Stimulated activated CD4-positive, alpha-beta T cell treated with anti-CD3 and anti-CD28 coated beads, Interleukin-1b, Interleukin-23, amount 100 ng/mL, for 1 hour (primary cell): ENCODE measurements around the gene CPNE5.

Experiments used
- DNase-seq, 2 donors: peaks; one replicate each; pipeline ENCODE4 v3.0.0-alpha.2; 2020; ENCODE audit warnings: low read depth in 2 of 2

CPNE5 gene

GRCh38 chr6:36745836-36746235 lies 93.4 kb downstream of the CPNE5 start:
- DNase-seq, result no peak

- no peak for DNase-seq
Observed at GRCh38 chr6:36745283-36745682, 94.0 kb downstream of the CPNE5 start.

DNA sequence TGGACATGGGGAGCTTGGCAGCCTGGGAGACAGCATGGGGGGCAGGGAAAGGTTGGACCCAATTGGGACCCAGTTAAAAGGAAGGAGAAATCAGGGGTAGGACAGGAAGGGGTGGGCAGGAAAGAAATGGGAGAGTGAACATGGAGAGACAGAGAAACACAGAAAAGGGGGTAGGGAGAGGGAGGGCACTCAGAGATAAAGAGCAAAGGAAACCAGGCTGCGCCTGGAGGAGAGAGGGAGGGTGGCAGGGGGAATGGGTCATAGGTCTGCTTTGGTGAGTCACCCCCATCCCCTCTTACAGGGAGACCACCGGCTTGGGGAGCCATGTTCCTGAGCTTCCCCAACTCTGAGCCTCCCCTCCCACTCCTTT lies 95.0 kb downstream of the CPNE5 start:
- no peak for DNase-seq

DNA sequence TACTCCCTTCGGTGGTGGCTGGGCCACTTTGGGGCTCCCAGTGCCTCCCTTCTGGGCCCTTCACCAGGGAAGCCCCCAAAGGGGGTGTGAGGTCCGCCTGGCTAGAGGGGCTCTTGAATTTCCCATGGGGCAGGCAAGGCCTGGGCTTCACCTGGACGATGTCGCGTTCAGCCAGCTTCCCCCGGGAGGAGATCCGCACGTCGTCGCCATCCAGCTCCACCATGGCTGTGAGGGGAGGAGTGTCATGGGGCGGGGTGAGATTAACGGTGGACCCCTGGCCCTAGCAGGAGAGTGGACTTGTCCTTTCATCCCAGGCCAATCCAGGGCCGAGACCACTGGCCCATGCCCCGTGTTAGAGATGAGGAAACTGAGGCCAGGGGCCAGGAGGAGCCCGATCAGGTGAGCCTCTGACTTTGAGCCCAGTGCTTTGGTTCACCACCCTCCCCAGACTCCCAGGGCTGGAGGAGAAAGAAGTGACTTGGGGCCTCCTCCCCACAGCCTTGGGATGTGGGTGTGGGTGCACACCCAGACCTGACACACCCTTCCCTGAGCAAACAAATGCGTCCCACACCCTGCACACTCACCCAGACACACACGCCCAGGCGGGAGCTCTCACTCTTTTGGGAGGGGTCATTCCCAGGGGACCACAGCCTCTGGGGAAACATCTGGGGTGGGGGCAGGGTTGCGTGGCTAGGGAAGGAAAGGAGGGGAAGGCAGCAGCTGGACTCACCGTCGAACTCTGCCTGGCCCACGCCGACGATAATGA lies 95.5 kb downstream of the CPNE5 start:
- no peak for DNase-seq

GRCh38 chr6:36743032-36743431 lies 96.2 kb downstream of the CPNE5 start:
- DNase-seq, result no peak

DNA sequence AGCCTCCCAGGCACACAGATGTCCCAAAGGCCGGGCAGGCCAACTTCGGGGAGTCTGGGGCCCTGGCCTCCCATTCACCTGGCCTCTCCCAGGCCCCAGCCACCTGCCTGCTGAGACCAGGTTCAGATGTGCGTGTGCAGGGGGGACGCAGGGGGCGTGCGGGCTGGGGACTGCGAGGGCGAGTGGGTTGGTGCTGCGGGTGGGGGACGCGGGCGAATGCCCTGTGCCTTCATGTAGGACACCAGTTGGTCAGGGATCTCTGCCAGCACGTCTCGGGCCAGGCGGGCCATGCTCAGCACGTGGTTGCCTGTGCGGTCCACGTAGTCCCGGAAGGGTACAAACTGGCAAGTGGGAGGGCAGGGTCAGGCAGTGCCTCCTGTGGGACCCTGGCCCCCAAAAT lies 97.1 kb downstream of the CPNE5 start:
- no peak for DNase-seq

DNA sequence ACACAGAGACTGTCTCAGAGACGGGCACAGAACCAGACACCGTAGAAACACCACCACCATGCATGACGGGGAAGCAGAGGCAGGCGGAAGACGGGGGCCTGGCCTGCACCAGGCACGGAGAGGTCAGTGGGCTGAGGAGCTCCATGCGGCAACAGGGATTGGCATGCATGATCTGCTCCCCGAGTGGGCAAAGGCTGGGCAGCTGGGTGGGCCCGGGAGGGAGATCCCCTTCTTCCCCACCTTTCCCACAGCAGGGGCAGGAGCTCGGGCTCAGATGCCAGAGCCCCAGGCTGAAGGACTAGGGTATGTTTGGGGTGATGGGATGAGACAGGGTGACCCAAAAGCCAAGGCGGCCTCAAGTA lies 98.4 kb downstream of the CPNE5 start:
- DNase-seq, result no peak

GRCh38 chr6:36739947-36740817 lies 99.1 kb downstream of the CPNE5 start:
- no peak for DNase-seq

- DNase-seq, result no peak
Observed at GRCh38 chr6:36738108-36738507, 101.1 kb downstream of the CPNE5 start.

DNA sequence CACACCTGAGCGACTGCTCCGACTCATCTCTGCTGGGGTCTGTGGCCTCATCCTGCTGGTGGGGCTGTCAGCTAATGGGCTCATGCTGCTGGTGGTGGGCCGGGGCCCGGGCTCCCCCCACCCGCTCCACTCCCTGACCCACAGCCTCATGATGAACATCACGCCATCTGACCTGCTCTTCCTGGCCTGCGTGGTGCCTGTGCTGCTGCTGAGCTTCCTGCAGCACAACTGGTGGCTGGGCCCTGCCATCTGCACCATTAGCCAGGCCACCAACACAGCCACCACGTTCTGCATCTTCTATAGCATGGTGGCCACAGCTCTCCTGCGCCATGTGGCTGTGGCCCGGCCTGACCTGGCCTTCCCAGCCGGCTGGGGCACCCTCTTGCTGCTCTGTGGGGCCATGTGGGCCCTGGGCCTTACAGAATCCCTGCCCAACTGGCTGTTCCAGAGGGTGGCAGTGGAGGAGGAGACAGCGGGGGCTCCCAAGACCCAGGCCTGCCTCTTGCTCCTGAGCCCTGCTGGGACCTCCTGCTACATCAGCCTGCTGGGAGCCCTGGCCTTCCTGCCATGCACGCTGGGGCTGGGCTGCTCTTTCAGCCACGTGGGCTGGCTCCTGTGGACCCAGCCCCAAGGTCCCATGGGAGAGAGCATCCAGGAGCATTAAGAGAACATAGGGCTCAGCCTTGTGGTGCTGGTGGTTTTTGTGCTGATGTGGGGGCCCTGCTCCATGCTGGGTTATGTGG lies 102.0 kb downstream of the CPNE5 start:
- DNase-seq, result no peak

DNA sequence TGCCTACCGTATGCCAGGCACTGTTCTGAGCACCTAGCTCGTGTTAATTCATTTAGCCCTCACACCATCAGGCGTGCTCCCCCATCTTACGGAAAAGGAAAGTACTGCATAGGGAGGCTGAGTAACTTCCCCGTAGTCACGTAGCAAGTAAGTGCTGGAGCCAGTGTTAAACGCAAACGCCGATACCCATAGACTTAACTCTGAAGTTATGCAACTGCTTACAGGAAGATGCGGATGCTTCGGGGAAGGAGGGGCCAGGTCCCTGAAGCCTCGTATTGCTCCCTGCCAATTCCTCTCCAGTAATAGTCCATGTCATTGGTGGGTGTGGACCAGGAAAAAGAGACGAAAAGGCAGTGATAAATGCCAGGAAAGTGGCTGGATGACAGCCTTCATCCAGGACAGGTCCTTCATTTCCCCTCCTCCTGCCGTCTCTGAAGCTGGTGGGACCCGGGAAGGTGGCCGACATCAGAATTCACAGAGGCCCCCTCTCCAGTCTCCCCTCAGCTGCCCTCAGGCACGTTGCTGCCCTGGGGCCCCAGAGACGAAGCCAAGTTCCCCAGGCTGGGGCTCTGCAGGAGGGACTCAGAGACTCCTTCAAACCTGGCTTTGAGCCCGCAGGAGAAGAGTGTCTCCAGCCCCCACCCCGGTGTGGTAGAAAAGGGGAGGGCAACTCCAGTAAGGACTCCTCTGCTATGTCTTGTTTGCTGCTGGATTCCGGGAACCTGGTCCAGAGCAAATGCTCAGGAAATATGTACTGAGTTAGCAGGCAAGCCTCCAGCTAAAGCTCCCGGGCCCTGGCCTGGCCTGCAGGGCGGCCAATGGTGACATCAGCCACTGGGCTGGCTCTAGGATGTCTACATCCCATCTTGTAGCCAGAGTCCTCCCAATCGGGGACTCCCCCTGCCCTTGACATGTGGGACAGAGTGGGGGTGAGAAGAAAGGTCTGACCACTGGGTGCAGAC lies 103.9 kb downstream of the CPNE5 start:
- no peak for DNase-seq

DNA sequence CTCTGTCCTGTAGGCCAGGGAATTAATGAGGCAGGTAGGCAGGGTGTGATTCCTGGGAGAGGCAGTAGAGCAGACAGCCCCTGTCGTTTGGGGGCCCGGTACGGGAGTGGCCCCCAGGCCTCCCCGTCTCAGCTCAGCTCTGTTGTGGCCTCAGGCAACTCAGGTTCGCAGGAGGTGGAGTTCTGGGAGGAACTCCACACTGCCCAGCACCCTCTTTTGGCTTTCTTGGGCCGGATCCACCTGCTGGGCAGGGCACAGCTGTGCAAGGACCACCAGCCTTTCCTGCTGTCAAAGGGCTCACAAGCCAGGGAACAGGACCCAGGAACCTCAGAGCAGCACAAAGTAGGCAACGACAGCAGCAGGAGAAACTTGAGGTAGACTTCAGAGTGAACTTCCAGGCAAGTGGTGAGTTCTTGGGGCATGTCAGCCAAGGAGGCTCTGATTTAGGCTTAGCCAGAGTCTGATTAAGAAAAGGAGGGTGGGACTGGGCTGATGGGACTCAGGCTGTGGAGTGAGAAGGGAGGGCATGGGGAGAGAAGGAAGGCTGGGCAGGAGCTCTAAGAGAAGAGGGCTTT lies 104.7 kb downstream of the CPNE5 start:
- DNase-seq, result no peak

DNA sequence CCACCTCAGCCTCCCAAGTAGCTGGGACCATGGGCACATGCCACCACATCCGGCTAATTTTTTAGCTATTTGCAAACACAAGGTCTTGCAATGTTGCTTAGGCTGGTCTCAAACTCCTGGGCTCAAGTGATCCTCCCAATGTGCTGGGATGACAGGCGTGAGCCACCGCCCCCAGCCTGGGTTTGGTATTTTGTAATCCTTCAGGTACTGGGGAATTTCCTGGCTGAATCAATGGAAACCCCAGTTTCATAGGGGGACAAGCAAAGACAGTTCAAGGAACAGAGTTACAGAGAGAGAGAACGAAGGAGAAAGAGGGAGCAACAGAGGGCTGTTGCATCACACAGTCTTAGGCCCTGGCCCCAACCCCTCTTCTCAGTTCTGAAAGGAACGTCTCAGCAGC lies 105.9 kb downstream of the CPNE5 start:
- no peak for DNase-seq

DNA sequence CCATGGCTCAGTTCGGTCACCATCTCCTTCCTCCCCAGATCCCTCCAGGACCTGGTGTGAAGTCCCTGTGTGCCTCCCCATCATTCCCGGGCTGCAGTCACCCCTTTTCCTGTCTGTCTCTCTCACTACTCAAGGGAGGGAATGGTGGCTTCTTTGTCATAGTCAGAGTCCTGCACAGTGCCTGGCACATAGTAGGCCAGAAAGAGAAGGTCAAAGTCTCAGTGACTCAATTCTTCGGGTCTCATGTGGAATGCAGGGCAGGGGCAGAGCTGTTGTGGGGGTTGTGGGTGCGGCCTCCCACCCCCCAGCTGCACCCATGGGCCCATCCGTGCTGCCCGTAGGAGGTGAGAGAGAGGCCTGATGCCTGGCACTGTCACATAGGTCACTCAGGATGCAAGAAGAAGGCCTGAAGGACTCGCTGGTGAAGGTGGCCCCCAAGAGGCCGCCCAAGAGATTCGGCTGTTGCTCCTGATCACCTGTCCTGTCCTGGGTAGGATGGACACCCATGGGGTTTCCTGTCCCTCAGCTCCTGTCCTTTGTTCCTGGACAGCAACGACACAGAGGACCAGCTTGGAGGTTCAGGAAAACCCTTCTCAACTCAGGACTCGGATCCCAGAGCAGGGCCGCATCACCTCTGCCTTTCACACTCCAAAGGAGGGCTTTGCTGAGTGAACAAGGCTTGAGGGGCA lies 107.5 kb downstream of the CPNE5 start:
- DNase-seq, result no peak

DNA sequence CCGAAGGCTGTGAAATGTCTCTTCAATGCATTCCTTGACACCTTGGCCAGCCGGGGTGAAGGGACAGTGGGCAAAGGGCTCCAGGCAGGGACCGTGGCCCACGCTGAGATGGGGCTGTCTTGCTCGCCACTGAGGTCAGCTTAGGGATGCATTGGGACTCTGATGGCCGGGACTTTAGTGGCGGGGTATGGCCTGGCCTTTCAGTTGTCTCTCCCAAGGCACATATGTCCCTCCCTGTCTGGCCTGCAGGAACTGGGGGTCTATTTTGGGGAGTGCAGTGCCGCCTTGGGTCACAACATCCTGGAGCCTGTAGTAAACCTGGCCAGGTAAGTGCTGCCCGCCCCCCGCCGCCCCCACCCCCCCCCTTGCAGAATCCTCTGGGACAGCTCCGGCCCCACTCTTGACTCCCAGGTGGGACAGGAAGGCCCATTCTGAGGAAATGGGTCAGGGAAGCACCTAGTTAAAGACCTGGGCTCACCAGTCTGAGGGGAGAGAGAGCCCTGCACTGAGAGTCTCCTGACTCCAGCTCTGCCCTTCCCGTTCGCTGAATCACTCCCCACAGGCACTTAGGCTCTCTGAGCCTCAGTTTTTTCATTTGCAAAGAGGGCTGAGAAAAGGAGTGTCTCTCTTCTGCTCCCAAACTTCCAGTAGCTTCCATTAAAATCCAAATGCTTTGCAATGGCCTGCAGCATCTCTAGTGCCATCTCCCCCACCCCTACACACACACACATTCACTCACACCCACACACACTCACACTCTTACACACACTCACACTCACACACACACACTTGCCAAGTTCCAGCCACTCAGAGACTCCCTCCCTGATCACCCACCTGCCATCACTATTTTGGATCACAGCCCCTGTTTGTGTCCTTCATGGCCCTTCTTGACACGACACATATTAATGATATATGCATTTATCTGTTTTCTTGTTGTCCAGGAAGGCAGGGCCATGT lies 108.5 kb downstream of the CPNE5 start:
- no peak for DNase-seq

- DNase-seq, result no peak
Observed at GRCh38 chr6:36729161-36729524, 110.1 kb downstream of the CPNE5 start.

DNA sequence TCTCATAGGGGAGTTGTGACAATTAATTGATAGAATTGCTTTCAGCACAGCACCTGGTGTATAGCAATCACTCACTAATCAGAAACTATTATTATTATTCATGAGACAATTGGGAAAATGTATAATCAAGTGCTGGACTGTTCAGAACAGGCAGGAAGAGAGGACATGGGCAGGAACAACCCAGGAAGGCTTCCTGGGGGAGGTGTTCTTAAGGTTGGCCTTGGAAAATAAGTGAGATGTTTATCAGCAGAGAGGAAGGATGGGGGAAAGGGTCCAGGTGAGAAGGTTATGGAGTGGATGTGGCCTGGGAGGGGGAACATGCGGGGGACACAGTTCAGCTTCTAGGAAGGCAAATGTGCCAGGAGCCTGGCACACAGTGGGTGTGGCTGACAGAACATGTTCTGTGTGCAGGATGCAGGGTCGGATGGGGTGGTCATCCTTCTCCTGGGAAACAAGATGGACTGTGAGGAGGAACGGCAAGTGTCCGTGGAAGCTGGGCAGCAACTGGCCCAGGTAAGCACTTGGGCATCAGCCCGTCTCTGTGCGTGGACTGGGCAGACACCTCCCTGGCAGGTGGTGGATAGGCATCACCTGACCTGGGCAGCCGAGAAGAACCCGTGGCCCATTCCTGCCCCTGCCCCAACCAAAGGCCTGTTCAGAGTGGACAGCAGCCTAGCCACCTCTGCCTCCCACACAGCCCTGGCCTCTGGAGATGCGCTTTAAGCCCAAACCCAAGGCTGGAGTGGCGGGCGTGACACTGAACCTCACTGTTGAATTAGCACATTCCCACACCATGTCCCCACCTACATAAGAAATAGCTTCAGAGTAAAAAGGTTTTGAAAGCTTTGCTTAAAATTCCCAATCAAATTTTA lies 110.7 kb downstream of the CPNE5 start:
- no peak for DNase-seq

DNA sequence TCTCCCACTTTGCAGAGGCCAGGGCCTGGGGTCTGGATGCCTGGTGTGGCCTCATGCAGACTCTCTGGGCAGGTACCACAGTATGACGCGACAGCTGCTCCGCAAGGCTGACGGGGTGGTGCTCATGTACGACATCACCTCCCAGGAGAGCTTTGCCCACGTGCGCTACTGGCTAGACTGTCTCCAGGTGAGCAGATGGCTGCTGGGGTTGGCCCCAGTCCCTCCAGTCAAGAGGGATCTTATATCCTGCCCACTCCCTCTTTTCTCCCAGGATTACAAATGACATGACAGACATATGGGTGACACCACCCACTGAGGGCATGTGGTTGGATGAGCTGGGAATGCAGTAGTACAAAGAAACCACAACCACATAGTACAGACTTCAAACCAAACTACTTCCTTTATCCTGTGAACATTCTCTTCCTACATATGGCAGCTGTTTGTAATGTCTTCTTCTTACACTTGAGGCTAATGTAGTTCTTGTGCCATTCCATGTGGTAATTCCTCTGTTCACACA lies 111.7 kb downstream of the CPNE5 start:
- no peak for DNase-seq
